HG03095 (cell line): Measurements from ENCODE around the gene DCPS.
"Not testable (repeated sequence)": the region's sequence is repeated elsewhere in the genome, so short reads cannot be mapped to it uniquely, and the experiment has no call there.

Experiments
- ATAC-seq: cut with Tn5 transposase; IDR thresholded peaks from one replicate; pipeline ENCODE4 v1.9.1; 2021; ENCODE audit warnings: moderate library complexity; ENCODE audit not compliant: unreplicated experiment

Gene DCPS

GRCh38 chr11:126357969-126358762, 54.3 kb downstream of the DCPS start:
- no peak for ATAC-seq

- ATAC-seq = no peak
Observed at GRCh38 chr11:126358763-126359160, 54.9 kb downstream of the DCPS start.

- no peak for ATAC-seq
Observed at GRCh38 chr11:126359431-126360048, 55.7 kb downstream of the DCPS start.

- ATAC-seq = no peak
Observed at GRCh38 chr11:126360049-126360446, 56.2 kb downstream of the DCPS start.

GRCh38 chr11:126361400-126361799, 57.5 kb downstream of the DCPS start:
- ATAC-seq = no peak

- no peak for ATAC-seq
Observed at GRCh38 chr11:126362879-126363655, 59.2 kb downstream of the DCPS start.

GRCh38 chr11:126363706-126364248, 59.9 kb downstream of the DCPS start:
- ATAC-seq = no peak

- not testable (repeated sequence) for ATAC-seq
Observed at GRCh38 chr11:126364735-126365134, 60.9 kb downstream of the DCPS start.

GRCh38 chr11:126365508-126365907, 61.6 kb downstream of the DCPS start:
- not testable (repeated sequence) for ATAC-seq

GRCh38 chr11:126366064-126366822, 62.4 kb downstream of the DCPS start:
- no peak for ATAC-seq

GRCh38 chr11:126366823-126367654, 63.2 kb downstream of the DCPS start:
- ATAC-seq = not testable (repeated sequence)

- ATAC-seq = not testable (repeated sequence)
Observed at GRCh38 chr11:126367806-126368205, 63.9 kb downstream of the DCPS start.

GRCh38 chr11:126368336-126369119, 64.7 kb downstream of the DCPS start:
- ATAC-seq = not testable (repeated sequence)

GRCh38 chr11:126370016-126370415, 66.2 kb downstream of the DCPS start:
- no peak for ATAC-seq

GRCh38 chr11:126371595-126371994, 67.7 kb downstream of the DCPS start:
- no peak for ATAC-seq

GRCh38 chr11:126373389-126374066, 69.7 kb downstream of the DCPS start:
- ATAC-seq = not testable (repeated sequence)

GRCh38 chr11:126374562-126375300, 70.9 kb downstream of the DCPS start:
- ATAC-seq = not testable (repeated sequence)

GRCh38 chr11:126375726-126376125, 71.9 kb downstream of the DCPS start:
- no peak for ATAC-seq
